Hematopoietic multipotent progenitor cell (in vitro differentiated cells): ENCODE data around the gene GGNBP2. TPM values are rescaled to one million over a fixed set of nuclear protein-coding genes. Genes with fewer than 3 reads are reported as not detected.
A peak's percentile ranks its signal among the peaks of the same experiment; 100 is the strongest.
"Not testable (repeated sequence)": the region's sequence is repeated elsewhere in the genome, so short reads cannot be mapped to it uniquely, and the experiment has no call there.

ENCODE experiments used
- DNase-seq, 3 donors: peaks; one replicate each; pipeline ENCODE4 v3.0.0-alpha.2; 2011 to 2015; ENCODE audit warnings: low read depth in 2 of 3, low spot score in 2 of 3
- total RNA-seq: library from RNA; depleted of rRNA; stranded (reverse); fragments of >200 nt; gene quantifications from one replicate; pipeline ENCODE4 v1.2.3, GENCODE V29; 2012

Gene GGNBP2
- total RNA-seq, 1 donor = 62.7 TPM

DNA sequence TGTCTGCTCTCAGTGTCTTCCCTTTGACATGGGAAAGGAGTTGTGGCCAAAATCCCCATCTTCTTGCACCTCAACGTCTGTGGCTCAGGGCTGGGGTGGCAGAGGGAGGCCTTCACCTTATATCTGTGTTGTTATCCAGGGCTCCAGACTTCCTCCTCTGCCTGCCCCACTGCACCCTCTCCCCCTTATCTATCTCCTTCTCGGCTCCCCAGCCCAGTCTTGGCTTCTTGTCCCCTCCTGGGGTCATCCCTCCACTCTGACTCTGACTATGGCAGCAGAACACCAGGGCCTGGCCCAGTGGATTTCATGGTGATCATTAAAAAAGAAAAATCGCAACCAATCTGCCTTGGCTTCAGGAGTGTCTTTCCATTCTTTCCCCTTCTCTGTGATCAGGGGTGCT is 55.7 kb downstream of the GGNBP2 start:
- peak in 1 of 3 donors; percentile 44 for DNase-seq

DNA sequence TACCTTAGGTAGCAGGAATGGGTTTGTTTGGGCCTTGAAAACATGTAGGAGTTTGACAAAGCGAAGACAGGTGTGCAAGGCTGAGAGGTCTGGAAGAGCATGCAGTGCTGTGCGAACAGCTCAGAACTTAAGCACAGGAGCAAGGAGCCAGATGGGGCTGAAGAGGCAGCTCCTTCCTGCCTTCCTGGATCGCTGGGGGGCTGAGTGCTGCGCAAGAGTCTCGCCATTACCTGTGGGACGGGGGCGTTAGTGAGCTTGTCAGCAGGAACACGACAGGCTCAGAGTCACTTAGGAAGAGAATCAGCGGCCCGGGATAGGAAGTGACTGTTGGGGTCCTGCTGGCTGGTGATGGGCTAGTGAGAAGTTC is 56.2 kb downstream of the GGNBP2 start:
- peak in 1 of 3 donors; percentile 49 for DNase-seq

DNA sequence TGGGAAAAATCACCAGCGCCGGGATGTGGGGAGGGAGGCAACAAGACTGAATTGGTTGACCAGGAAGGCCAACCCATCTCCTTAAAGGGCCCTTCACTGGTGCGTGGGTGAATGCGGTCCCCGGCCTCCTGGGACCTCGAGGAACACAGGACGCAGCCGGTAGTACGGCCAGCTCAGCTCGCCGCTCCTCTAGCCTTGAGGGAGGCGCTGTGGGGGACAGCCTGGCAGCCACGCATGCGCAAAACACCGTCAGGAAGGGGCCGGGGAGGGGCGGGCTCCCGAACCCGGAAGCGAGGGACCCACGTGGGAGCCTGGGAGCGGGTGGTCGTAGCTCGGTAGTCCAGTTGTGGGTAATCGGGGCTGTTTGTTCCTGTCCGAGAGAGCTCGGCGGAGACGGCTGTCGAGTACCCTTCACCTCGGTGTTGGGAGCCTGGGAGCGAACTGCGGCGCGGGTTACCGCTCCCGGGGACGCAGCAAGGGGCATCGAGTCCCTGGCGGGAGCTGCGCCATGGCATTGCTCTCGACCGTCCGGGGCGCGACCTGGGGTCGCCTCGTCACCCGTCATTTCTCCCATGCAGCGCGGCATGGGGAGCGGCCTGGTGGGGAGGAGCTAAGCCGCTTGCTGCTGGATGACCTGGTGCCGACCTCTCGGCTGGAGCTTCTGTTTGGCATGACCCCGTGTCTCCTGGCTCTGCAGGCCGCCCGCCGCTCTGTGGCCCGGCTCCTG is 56.7 kb downstream of the GGNBP2 start, which contains the start of gene MRM1:
Gene MRM1 (plus strand): TSS at position 281 of the 727 bp plus-strand sequence. CDS start 228 bp downstream, at position 509.
- peak; percentile 70 to 92 (median 91) for DNase-seq

GRCh38 chr17:36602030-36602748 is 57.5 kb downstream of the GGNBP2 start:
- no peak for DNase-seq

GRCh38 chr17:36602924-36603384 is 58.2 kb downstream of the GGNBP2 start:
- peak; percentile 37 to 85 (median 81) for DNase-seq

GRCh38 chr17:36605028-36605427 is 60.3 kb downstream of the GGNBP2 start:
- not testable (repeated sequence) for DNase-seq

GRCh38 chr17:36608280-36608679 is 63.6 kb downstream of the GGNBP2 start:
- no peak for DNase-seq

GRCh38 chr17:36608794-36609497 is 64.2 kb downstream of the GGNBP2 start:
- DNase-seq = peak in 1 of 3 donors; percentile 54

GRCh38 chr17:36609498-36609862 is 64.8 kb downstream of the GGNBP2 start:
- DNase-seq = no peak

DNA sequence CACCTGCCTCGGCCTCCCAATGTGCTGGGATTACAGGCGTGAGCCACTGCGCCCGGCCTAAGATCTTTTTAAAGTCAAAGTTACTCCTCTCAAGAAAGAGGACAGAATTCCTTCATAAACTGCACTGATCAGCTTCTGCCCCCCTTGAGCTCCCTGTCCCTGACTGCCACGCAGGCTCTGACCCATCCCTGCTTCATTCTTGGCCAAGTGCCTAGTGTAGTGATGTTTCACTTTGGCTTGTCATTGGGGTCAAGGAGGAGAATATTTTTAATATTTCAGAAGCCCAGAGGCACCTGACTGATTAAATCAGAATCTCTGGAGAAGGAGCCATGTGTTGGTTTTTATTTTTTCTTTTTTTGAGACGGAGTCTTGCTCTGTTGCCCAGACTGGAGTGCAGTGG is 65.8 kb downstream of the GGNBP2 start:
- DNase-seq = no peak

GRCh38 chr17:36611345-36612072 is 66.8 kb downstream of the GGNBP2 start:
- no peak for DNase-seq

GRCh38 chr17:36612323-36612722 is 67.6 kb downstream of the GGNBP2 start:
- DNase-seq = no peak

- no peak for DNase-seq
Observed at GRCh38 chr17:36613155-36613554, 68.4 kb downstream of the GGNBP2 start.

DNA sequence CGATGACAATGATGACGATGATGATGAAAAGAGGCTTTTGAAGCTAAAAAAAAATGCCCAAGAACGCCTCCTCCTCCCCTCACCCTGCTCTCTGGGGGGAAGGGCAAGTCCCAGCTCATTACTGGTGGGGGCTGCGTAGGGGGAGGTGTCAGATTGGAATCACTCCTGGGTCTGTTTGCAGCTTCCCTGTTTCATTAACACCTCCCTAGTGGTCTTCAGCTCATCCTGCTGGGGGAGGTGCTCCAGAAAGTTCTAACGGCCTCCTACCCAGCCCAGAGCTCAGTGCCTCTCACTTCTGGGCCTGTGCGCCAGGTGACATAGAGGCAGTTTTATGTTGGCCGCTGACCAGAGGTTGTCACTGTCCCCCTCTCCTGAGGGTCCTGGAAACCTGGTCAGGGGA is 69.4 kb downstream of the GGNBP2 start:
- DNase-seq = no peak

DNA sequence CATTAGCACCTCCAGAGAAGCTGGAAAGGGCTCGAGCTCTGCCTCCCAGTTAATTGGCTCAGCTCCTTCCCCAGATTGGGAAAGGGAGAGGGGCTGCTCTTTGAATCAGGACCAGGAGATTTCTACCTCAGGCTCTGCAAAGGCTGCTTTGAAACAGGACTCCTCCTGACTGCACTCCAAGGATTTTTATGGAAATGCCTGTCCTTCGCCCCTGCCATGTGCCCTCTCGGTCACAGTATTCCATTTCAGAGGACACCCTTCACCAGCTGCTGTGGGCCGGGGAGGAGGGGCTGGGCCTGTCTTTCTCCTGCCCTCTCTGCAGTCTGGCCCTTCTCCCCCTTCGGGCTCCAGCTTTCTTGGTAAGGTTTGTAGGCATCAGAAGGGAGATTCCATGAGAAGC is 70.2 kb downstream of the GGNBP2 start:
- DNase-seq = no peak

DNA sequence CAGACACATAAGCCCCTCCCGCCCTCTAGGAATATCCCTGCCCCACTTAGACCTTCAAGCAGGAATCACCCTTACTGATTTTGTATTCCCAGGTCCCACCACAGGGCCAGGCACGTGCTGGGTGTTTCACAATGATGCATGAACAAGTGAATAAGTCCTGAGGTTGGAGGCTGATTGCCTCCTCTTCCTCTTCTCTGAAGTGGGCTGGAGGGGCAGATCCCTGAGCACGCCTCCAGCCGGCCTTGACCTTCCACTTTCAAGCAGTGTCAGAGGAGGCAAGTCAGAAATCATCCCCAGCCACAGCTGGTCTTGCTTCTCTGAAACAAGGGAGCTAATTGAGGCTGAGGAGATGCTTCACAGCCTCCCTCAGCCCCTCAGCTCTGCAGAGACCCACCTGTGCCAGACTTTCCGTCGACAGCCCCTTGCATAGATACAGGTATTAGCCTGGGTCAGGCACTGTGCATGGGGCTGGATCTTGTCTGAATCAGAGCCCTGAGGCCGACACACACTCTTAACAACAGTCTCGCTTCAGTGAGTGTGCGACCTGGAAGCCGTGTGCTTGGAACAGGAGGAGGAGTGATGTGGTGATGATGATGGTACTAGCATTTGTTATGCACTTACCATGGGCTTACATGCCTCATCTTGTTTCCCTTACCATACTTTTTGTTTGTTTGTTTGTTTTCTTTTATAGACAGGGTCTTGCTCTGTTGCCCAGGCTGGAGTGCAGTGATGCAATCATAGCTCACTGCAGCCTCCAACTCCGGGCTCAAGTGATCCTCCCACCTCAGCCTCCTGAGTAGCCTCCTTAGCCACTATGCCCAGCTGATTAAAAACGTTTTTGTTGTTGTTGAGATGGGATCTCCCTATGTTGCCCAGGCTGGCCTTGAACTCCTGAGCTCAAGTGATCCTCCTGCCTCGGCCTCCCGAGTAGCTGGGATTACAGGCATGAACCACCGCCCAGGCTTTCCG is 71.6 kb downstream of the GGNBP2 start:
- no peak for DNase-seq

DNA sequence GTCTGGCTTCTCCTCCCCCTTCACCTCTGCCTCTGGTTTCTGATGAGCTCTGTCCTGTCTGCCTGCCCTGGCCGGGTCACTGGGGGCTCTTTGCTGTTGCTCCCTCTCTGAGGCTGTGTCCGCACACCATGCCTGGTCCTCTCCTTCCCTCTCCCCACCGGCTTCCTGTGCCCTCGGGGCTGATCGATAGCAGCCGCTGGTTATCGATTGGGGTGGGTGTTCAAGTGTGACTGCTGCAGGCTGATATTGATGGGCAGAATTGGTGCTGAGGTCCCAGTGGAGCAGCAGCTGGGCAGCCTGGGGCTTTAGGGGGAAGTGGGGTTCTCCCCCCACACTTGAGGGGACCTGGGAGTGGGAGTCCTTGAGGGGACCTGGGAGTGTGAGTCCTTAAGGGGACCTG is 73.1 kb downstream of the GGNBP2 start:
- DNase-seq = no peak

DNA sequence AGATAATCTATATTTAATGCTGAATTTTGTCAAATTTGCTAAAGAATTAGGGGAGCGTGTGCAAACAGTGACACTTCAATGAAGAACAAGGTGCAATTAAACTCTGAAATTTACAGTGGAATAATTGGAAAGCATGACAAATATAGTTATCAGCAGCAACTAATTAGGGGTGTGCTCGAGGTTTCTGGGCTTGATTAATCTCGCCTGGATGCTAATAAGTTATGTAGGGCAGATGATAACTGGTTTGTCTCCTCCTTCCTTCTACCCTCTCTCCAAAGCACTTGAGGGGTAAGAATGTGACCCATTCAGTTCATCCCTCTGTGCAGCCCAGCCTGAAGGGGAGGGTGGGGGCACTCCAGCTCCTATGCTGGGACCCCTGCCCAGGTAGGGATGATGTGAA is 78.6 kb downstream of the GGNBP2 start:
- DNase-seq = no peak

DNA sequence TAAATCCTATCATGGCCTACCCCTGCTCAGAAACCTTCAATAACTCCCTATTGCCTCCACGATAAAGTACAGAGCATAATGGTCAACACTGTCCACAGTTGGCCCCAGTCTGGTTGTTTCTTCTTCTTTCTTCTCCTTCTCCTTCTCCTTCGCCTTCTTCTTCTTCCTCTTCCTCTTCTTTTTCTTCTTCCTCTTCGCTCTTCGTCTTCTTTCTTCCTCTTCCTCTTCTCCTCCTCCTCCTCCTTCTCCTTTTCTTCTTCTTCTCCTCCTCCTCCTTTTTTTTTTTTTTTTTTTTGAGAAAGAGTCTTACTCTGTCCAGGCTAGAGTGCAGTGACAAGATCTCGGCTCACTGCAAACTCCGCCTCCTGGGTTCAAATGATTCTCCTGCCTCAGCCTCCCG is 80.5 kb downstream of the GGNBP2 start:
- no peak for DNase-seq

DNA sequence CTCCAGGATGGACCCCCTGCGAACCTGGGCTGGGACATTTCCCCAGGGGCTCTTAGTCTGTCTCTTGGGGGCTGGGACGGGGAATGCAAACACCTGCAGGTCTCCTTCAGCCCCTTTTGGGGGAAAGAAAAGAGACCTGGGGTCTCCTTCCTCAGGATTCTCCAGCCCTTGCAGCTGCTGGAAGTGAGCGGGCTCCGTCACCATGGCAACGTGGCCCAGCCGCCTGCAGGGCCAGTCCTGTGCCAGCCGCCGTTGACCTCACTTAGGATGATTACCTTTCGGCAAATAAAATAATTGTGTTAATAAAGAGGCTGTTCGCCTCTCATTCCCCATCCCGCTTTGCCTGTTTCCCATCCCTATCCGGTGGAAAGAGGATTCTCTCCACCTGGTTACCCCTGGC is 82.4 kb downstream of the GGNBP2 start:
- no peak for DNase-seq
